COLO829 (cell line): ENCODE data around the gene ITPKB.
"Not testable (repeated sequence)": the region's sequence is repeated elsewhere in the genome, so short reads cannot be mapped to it uniquely, and the experiment has no call there.

Experiments
- DNase-seq: peaks from one replicate; pipeline ENCODE4 v3.0.0; 2012; ENCODE audit warnings: low spot score

Gene ITPKB

DNA sequence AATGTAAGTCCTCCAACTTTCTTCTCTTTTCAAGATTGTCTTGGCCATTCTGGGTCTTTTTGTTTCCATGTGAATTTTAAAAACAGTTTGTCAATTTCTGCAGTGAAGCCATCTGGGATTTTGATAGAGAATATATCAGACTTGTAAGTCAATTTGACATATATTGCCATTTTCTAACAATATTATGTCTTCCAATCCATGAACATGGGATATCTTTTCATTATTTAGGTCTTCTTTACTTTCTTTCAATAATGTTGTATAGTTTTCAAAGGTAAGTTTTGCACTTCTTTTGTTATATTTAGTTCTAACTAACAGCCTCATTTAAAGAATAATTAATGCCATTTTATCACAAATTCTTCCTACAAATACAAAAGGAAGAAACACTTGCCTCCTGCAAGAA, 117.1 kb downstream of the ITPKB start:
- DNase-seq: no peak

DNA sequence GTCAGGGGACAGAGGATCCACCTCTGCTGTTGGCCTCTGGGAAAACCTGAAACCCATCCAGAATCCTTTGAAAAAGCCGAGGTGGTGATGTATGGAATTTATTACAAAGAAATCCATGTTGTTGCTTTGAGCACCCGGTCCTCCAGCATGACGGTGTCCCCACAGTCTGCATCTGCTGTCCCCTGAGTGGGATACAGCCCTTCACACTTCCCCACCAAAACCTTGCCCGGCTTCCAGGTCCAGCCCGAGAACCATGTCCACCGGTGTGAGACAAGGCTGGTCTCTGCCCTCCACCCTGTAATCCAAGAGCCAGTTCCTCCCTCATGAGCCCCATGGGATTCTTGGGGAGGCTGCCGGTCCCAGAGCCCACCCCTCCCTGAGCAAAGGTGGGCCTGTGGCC, 120.1 kb downstream of the ITPKB start:
- DNase-seq: no peak

- no peak for DNase-seq
Observed at GRCh38 chr1:226618380-226618779, 120.7 kb downstream of the ITPKB start.

- not testable (repeated sequence) for DNase-seq
Observed at GRCh38 chr1:226617719-226618118, 121.4 kb downstream of the ITPKB start.

DNA sequence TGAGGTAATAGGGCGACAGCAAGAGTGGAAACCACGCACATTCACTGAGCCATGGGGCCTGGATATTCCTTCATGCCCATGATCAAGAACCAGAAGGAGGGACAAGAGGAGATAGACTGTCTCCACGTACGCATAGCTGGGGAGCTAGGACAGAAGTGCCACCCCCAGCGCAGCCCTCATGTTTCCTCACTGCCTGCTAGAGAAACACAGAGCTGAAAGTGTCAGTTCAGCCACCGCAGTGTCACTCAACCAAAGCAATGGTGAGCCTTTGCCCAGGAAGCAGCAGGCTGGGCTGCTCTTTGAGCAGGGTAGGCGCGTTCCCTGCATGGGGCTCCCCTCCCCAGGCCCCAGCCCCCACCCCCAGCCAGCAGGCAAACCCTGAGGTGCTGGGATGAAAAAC, 122.0 kb downstream of the ITPKB start:
- DNase-seq: no peak

DNA sequence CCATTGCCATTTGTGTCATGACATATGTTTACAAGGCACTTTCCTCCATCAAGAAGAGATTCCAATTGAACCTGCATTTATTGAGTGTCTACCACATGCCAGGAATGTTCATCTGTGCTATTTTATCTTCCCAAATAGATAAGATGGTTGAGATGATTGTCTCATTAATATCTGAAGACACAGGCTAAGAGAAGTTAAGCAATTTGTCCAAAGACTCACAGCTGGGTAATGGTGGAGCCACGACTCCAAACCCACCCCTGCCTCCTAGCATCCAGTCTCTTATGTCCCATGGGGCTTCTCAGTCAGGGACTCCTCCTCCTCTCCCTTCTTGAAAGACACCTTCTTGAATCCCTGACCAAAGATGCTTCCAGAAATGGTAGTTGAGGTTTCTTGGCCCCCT, 122.4 kb downstream of the ITPKB start:
- DNase-seq: no peak

GRCh38 chr1:226615876-226616275, 123.2 kb downstream of the ITPKB start:
- no peak for DNase-seq

- DNase-seq: not testable (repeated sequence)
Observed at GRCh38 chr1:226611980-226612379, 127.1 kb downstream of the ITPKB start.

- DNase-seq: no peak
Observed at GRCh38 chr1:226611301-226611700, 127.8 kb downstream of the ITPKB start.

DNA sequence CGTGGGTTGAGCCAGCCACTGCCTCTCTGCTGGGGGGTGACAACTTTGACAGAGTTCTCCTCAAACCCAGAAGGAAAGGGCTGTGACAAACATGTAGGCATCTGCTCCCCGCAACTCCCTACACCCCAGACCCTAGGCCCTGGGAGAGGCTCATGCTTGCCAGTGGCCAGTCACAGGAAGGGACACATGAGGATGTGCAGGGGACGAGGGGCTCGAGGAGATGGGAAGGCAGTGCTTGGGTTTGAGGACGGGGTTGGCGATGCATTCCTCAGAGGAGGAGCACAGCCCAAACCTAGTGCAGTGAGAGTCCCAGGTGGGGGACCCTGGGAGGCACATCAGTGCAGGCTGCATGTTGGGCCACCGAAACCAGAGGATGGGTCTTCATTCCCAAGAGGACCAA, 128.4 kb downstream of the ITPKB start:
- DNase-seq: no peak

DNA sequence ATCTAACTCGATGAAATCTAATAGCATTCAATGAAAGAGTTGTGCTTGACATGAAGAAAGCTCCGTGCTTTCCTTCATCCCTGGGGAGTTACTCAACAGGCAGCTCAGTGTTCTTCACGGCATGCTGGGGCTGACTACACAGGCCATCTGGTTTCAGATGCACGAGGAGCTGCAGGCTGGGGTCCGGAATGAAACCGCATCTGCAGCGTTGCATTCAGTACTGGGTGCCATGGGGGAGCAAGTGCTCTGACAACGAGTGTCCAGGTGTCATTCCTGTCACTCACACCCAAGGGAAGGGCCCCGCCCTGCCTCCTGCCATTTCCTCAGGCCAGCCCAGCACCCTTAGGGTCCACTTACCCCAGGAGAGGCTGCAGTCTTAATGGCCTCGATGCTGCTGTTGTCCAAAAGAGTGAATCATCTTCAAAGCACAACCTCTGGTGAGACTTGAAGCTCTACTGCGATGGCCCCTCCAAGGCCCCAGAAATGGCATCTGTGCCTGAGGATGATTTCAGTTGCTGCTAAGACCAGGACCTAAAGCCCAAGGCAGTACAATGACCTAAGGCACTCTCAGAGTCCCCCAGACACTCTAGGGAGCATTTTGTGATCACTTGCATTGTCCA, 129.1 kb downstream of the ITPKB start:
- DNase-seq: peak; percentile 77

- peak; percentile 63 for DNase-seq
Observed at GRCh38 chr1:226608699-226609505, 130.2 kb downstream of the ITPKB start.

DNA sequence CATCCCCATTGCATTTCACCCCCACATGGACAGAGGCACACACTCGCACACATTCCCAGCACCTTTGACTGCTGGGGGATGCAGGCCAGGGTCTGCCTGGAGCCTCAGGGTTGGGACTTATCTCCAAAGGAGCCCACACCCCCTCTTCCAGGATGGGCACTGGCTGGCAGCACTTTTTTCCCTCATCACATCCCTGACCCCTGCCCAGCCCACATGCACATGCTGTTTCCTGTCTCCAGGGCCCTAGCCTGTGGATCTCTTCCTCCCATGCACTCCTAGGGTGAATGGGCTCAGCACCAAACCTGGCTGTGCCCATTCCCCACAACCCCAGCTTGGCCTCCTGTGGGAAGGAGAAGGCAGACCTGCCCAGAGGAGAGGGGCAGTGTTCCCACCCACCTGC, 131.3 kb downstream of the ITPKB start:
- DNase-seq: no peak

DNA sequence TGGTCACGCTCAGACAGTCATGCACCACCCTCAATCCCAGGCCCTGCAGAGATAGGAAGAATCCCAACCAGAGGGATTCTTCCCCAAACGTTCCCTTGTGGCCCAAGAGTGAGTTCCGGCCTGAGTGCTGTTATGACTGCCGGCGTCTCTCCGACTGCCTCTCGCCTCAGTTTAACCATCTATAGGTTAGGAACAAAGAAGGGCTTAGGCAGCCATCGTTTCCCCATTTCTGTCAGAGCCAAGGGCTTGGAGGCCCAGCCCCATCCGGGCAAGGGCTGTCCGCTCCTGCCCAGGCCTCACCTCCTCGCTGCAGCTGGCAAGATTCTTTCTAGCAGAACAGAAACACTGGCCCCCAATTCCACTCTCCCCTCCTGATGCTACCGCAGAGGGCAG, 131.8 kb downstream of the ITPKB start:
- no peak for DNase-seq

DNA sequence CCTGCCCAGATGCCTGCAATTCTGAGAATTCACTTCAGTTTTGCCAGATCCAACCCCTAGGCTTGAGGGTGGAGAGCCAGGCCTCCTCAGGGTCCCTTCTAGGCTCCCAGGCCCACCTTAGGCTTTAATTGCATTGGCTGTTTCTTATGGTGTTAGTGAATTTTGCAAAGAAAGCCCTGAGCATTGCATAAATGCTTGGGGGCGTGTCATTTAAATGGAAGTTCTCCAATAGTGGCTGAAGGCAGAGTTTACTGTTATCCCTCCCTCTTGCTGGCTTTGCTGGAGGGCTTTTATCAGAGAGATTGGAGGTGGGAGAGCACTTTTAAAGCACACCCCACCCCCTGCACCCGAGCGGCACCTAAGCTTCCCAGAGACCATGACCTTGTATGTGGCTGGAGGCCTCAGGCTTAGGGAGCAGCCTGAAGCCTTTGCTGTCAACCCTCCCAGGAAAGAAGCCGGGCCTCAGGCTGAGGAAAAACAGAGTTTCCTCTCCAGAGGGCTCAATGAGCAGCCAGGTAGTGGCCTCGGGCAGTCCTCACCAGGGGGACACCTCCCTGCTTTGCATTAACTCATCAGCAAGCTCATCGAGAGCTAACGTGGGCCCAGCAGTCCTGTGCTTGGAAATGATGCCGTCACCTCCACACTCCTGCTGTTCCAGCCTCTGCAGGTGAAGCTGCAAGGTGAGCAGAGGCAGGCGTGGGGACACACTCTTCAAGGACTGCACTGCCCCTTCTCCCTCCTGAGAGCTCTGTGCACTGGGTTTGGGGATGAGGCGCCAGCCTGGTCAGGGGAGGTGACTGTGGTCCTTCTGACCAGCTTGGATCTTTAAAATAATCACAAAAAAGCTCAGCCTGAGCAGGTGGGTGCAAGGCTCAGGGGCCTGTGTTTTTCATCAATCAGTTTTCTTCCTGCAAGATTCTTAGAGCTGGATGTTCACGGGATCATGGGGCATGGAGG, 132.5 kb downstream of the ITPKB start:
- DNase-seq: no peak

GRCh38 chr1:226605318-226605950, 133.6 kb downstream of the ITPKB start:
- DNase-seq: no peak

DNA sequence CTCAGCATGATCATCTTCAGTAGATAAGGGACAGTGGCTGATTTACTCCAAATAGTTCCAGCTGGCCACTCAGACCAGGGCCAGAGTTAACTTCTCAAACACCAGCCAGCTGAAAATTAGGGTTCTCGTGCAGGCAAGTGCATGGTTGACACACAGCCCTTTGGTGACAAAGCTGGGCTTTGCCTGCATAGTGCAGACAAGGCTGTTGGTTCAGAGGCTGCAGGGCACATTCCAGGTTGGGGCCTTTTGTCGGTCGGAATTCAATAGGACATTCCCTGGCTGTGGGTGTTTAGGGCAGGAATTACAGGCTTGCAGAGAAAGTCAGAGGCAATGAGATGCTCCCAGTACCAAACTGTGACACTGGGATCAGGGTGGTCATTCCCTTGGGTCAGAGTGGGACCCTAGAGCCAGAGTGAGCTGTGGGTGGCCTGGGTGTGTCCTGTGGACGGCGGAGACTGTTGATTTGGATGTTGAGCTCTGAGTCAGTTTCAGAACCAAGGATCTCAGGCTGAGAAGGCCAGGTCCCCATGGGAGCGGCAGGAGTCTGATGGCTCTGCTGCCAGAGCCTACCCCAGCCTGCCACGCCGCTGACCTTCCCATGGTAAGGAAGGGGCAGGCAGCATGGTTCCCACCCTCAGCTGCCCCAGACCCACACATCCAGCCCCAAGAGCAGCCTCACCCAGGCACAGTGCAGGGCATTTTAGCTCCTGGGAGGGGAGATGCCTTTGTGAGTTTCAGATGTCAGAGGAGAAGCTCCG, 134.3 kb downstream of the ITPKB start:
- no peak for DNase-seq

DNA sequence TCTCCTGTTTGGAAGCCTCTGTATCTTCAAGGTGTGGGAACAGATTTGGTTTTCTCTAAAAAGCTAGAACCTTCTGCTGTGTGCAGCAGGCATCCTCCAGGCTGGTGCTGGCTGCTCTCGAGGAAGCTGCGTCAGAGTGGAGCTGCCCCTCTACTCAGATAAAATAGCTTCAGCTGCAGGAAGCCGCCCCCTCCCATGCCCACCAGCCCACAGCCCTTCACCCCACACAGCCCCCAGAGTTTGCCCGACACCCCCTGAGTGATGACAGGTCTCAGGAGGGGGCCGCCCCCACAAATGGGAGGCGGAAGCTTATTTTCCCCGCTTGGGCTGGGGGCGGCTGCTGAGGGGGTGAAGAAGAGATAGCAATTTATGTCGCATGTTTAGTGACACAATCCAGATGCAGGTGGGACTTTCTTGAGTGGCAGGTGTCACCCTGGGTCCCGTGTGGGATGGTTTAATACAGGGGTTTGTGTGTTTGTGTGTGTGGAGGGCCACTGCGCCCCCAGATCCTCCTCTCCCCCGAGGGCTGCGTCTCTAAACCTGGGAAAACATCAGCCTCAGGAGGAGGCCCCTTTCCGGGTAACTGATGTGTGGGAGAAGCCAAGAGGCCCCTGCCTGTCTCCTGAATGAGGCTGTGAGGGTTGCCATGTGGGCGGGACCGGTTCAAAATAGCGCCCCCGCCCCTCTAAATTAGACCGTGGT, 135.1 kb downstream of the ITPKB start:
- DNase-seq: no peak

- peak; percentile 46 for DNase-seq
Observed at GRCh38 chr1:226603022-226603857, 135.8 kb downstream of the ITPKB start.
